Camera-type eye (tissue), 1 donor: Measurements from ENCODE around the gene NBPF19. TPM values are rescaled to one million over a fixed set of nuclear protein-coding genes. Genes with fewer than 3 reads are reported as not detected.

Experiments
- total RNA-seq: library from RNA; depleted of rRNA; stranded (reverse); fragments of >200 nt; gene quantifications from one replicate; pipeline ENCODE4 v1.2.3, GENCODE V29; 2014

Gene NBPF19, protein sequence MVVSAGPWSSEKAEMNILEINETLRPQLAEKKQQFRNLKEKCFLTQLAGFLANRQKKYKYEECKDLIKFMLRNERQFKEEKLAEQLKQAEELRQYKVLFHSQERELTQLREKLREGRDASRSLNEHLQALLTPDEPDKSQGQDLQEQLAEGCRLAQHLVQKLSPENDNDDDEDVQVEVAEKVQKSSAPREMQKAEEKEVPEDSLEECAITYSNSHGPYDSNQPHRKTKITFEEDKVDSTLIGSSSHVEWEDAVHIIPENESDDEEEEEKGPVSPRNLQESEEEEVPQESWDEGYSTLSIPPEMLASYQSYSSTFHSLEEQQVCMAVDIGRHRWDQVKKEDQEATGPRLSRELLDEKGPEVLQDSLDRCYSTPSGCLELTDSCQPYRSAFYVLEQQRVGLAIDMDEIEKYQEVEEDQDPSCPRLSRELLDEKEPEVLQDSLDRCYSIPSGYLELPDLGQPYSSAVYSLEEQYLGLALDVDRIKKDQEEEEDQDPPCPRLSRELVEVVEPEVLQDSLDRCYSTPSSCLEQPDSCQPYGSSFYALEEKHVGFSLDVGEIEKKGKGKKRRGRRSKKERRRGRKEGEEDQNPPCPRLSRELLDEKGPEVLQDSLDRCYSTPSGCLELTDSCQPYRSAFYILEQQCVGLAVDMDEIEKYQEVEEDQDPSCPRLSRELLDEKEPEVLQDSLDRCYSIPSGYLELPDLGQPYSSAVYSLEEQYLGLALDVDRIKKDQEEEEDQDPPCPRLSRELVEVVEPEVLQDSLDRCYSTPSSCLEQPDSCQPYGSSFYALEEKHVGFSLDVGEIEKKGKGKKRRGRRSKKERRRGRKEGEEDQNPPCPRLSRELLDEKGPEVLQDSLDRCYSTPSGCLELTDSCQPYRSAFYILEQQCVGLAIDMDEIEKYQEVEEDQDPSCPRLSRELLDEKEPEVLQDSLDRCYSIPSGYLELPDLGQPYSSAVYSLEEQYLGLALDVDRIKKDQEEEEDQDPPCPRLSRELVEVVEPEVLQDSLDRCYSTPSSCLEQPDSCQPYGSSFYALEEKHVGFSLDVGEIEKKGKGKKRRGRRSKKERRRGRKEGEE (N-terminal part only)
- total RNA-seq = 43.7 TPM

DNA sequence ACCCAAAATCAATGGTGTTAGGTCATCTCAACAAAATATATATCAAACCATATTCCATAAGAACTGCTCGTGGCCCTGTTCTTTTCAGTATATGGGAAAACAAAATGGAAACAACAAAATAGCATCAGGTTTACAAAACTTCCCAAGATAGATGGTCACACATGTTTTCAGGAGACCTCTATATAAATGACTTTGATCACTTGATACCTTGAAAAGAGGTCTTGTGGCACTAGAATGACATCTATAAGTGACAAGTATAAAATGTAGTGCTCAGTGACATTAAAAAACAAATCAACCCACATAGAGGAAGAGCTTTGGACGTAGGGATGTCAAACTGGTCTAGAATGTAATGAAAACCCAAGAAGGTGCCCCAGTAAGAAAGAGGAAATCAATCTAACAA is at the start of gene NBPF19:
Gene NBPF19, plus strand, starts transcription at position 301 of the 400 bp plus-strand sequence. CDS start 888 bp downstream, outside the sequence.

Other genes with a start within 250 kb of the NBPF19 start
- not detected for gene PPIAL4C, start 108.8 kb downstream of the NBPF19 start, total RNA-seq